Sigmoid colon (tissue), 4 donors: ENCODE measurements around the gene AP1S2.

Experiments used
- EP300 ChIP-seq, 4 donors: sonication (generic); formaldehyde crosslinking; IDR thresholded peaks; one replicate each; pipeline ENCODE4 v1.6.1; 2017; ENCODE audit warnings: antibody characterized with exemption in 4 of 4
- POLR2A ChIP-seq, 2 donors: fragments of 450-650 bp; IDR thresholded peaks; one replicate each; pipeline ENCODE4 v1.6.1; 2016; ENCODE audit warnings: antibody characterized with exemption in 2 of 2, mild to moderate bottlenecking in 2 of 2, moderate library complexity in 2 of 2
- POLR2AphosphoS5 ChIP-seq, 4 donors: sonication (generic); formaldehyde crosslinking; IDR thresholded peaks; one replicate each; pipeline ENCODE4 v1.6.1; 2017; ENCODE audit warnings: antibody characterized with exemption in 4 of 4
- TF ChIP-seq, protein P1 (sequence below), 4 experiments: fragments of 450-650 bp in 3 of 4; fragments of 200-600 bp in 1 of 4; IDR thresholded peaks; one replicate each; pipeline ENCODE4 v1.5.1; 2016 to 2019; ENCODE audit warnings: antibody characterized with exemption in 4 of 4, mild to moderate bottlenecking in 3 of 4, moderate library complexity in 2 of 4

DNA sequence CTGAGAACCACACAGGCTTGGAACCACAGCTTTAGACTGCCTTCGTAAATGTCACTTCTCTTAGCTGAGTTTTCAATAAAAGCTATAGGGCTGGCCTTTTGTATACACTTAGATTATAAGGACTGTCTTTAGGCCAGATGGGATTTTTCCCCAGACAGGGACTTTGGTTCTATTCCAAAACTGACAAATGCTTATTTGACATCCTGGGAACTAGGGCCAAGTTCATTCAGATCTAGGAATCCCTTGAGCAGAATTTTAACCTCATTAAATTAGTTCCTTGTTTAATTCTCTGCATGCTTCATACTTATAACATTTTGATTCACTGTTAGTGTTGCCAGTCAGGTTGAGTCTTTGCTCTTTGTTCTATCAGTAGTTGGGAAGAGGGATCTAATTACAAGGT, 41.2 kb downstream of the AP1S2 start:
- TF ChIP-seq, protein P1, sequence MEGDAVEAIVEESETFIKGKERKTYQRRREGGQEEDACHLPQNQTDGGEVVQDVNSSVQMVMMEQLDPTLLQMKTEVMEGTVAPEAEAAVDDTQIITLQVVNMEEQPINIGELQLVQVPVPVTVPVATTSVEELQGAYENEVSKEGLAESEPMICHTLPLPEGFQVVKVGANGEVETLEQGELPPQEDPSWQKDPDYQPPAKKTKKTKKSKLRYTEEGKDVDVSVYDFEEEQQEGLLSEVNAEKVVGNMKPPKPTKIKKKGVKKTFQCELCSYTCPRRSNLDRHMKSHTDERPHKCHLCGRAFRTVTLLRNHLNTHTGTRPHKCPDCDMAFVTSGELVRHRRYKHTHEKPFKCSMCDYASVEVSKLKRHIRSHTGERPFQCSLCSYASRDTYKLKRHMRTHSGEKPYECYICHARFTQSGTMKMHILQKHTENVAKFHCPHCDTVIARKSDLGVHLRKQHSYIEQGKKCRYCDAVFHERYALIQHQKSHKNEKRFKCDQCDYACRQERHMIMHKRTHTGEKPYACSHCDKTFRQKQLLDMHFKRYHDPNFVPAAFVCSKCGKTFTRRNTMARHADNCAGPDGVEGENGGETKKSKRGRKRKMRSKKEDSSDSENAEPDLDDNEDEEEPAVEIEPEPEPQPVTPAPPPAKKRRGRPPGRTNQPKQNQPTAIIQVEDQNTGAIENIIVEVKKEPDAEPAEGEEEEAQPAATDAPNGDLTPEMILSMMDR (IDR thresholded peaks at IDR 0.05) = no peak
- TF ChIP-seq EP300 (IDR thresholded peaks at IDR 0.05) (no peak), POLR2AphosphoS5 (IDR thresholded peaks at IDR 0.05) (no peak), POLR2A (IDR thresholded peaks at IDR 0.05) (no peak)
